Prostate gland (tissue), 2 donors: ENCODE results near the gene SLITRK1. TPM values are rescaled to one million over a fixed set of nuclear protein-coding genes. Genes with fewer than 3 reads are reported as not detected.

ENCODE experiments used
- DNase-seq: peaks from one replicate; pipeline ENCODE4 v3.0.0-alpha.2; 2019; ENCODE audit warnings: low spot score
- H3K27ac ChIP-seq, 2 donors: fragments of 200-600 bp; sonication (generic); 2 replicates each; pipeline ENCODE4 v1.5.1; 2017 to 2019
- H3K27me3 ChIP-seq: fragments of 200-600 bp; sonication (generic); replicated peaks from 2 replicates; pipeline ENCODE4 v1.5.1; 2019; ENCODE audit not compliant: insufficient read depth
- H3K36me3 ChIP-seq, 2 donors: fragments of 200-600 bp; sonication (generic); 1 replicate in 1 of 2; 2 replicates in 1 of 2; pipeline versions ENCODE4 v1.5.1 to v1.8.1; 2017 to 2019
- H3K4me1 ChIP-seq: fragments of 200-600 bp; sonication (generic); replicated peaks from 2 replicates; pipeline ENCODE4 v1.5.1; 2019
- H3K4me3 ChIP-seq, 2 donors: fragments of 200-600 bp; sonication (generic); 2 replicates each; pipeline ENCODE4 v1.5.1; 2017 to 2019
- H3K9me3 ChIP-seq: fragments of 200-600 bp; sonication (generic); 2 replicates; pipeline ENCODE4 v1.5.1; 2017
- CTCF ChIP-seq, 4 experiments: fragments of 200-600 bp in 2 of 4; fragments of 450-650 bp in 2 of 4; sonication (generic) in 2 of 4; IDR thresholded peaks; 1 replicate in 3 of 4; 2 replicates in 1 of 4; pipeline ENCODE4 v1.5.1; 2016 to 2019; ENCODE audit warnings: antibody characterized with exemption in 4 of 4, mild to moderate bottlenecking in 2 of 4, moderate library complexity in 2 of 4
- POLR2A ChIP-seq: fragments of 450-650 bp; IDR thresholded peaks from one replicate; pipeline ENCODE4 v1.6.1; 2016; ENCODE audit warnings: antibody characterized with exemption, mild to moderate bottlenecking
- POLR2AphosphoS5 ChIP-seq: sonication (generic); formaldehyde crosslinking; IDR thresholded peaks from one replicate; pipeline ENCODE4 v1.6.1; 2017; ENCODE audit warnings: antibody characterized with exemption
- WGBS: methylation state at CpG from one replicate; pipeline ENCODE4 v1.1.5; 2018; 5-methylcytosine and 5-hydroxymethylcytosine counted together
- intact Hi-C: fragments of 100-400 bp; cut with DNase I; formaldehyde crosslinking; loops from one replicate; pipeline ENCODE4 v1.14.2; 2022
- total RNA-seq, 2 donors: library from RNA; depleted of rRNA; stranded (reverse); fragments of >200 nt; gene quantifications; one replicate each; pipeline ENCODE4 v1.1.0, GENCODE V29; 2016

The SLITRK1 gene
- total RNA-seq, 2 donors from 2014 or later = not detected

GRCh38 chr13:83879431-83880171 lies 2.7 kb downstream of the SLITRK1 start:
- intact Hi-C loops = no loop called here
- no peaks in the 10 kb centered on the region for H3K9me3 ChIP-seq
- DNase-seq = no peak
- no peaks in the 10 kb centered on the region for H3K4me1 ChIP-seq
- H3K4me3 ChIP-seq = no peak overlapping the region
- H3K27ac ChIP-seq = no peak overlapping the region
- 1% methylated on average over 33 of the region's 33 CpGs for WGBS
- peaks cover 14% of the 10 kb centered on the region for H3K27me3 ChIP-seq
- no peak for TF ChIP-seq CTCF (IDR thresholded peaks at IDR 0.05)
- TF ChIP-seq POLR2AphosphoS5 = no peak
- no peak for TF ChIP-seq POLR2A
- H3K36me3 ChIP-seq = no peaks in the 10 kb centered on the region

- H3K4me1 ChIP-seq = no peaks in the 10 kb centered on the region
- H3K4me3 ChIP-seq = no peak overlapping the region
- intact Hi-C loops = no loop called here
- H3K36me3 ChIP-seq = no peaks in the 10 kb centered on the region
- peaks cover 14% of the 10 kb centered on the region for H3K27me3 ChIP-seq
- no peak overlapping the region for H3K27ac ChIP-seq
- no peak for DNase-seq
- TF ChIP-seq POLR2A = no peak
- no peak for TF ChIP-seq CTCF (IDR thresholded peaks at IDR 0.05)
- no peak for TF ChIP-seq POLR2AphosphoS5
- H3K9me3 ChIP-seq = no peaks in the 10 kb centered on the region
- WGBS = 5% methylated on average over 31 of the region's 31 CpGs
These were observed 3.4 kb downstream of the SLITRK1 start for GRCh38 chr13:83878691-83879430.

- 27% methylated on average over 12 of the region's 12 CpGs for WGBS
- DNase-seq = no peak
- TF ChIP-seq CTCF (IDR thresholded peaks at IDR 0.05) (no peak), POLR2AphosphoS5 (no peak), POLR2A (no peak)
- H3K36me3 ChIP-seq = no peaks in the 10 kb centered on the region
- peaks cover 14% of the 10 kb centered on the region for H3K27me3 ChIP-seq
- no peak overlapping the region for H3K4me3 ChIP-seq
- no peaks in the 10 kb centered on the region for H3K9me3 ChIP-seq
- no peak overlapping the region for H3K27ac ChIP-seq
- intact Hi-C loops = no loop called here
- no peaks in the 10 kb centered on the region for H3K4me1 ChIP-seq
These were observed 4.5 kb downstream of the SLITRK1 start for GRCh38 chr13:83877651-83878355.

- 95% methylated on average over 3 of the region's 3 CpGs for WGBS
- no peak for TF ChIP-seq POLR2AphosphoS5
- no peak for TF ChIP-seq CTCF (IDR thresholded peaks at IDR 0.05)
- TF ChIP-seq POLR2A = no peak
- H3K9me3 ChIP-seq = no peaks in the 10 kb centered on the region
- no peak overlapping the region for H3K27ac ChIP-seq
- intact Hi-C loops = no loop called here
- no peak overlapping the region for H3K4me3 ChIP-seq
- H3K36me3 ChIP-seq = no peaks in the 10 kb centered on the region
- H3K4me1 ChIP-seq = no peaks in the 10 kb centered on the region
- no peak for DNase-seq
- H3K27me3 ChIP-seq = peaks cover 14% of the 10 kb centered on the region
These were observed 5.7 kb downstream of the SLITRK1 start for GRCh38 chr13:83876546-83876945.
